ENCODE results near the gene SETD3.

GRCh38 chr14:99460793-99461192, 19.9 kb downstream of the SETD3 start:
- TF ChIP-seq CTCF (conservative IDR thresholded peaks at IDR 0.05; ENCODE audit: low read depth, low read length), result no peak
- no peak for TF ChIP-seq EZH2 (IDR thresholded peaks at IDR 0.05; ENCODE audit: low read length, unreplicated experiment)
- no peak for TF ChIP-seq EZH2phosphoT487 (IDR thresholded peaks at IDR 0.05; ENCODE audit: borderline replicate concordance, low read length)
